WTC11 (cell line): ENCODE data around the gene SNTB2. TPM values are rescaled to one million over a fixed set of nuclear protein-coding genes. Genes with fewer than 3 reads are reported as not detected.

ENCODE experiments used
- ATAC-seq: fragments of 200-7000 bp; cut with Tn5 transposase; 2 replicates; pipeline ENCODE4 v1.10.0; 2021; ENCODE audit warnings: mild to moderate bottlenecking, moderate library complexity
- CTCF ChIA-PET: fragments of 300-600 bp; sonication (Branson Sonifier 250); formaldehyde crosslinking; loops from one replicate; lab custom pipeline; 2021; ENCODE audit warnings: antibody characterized with exemption; lab: Charles Lee
- POLR2A ChIA-PET: fragments of 350-600 bp; sonication (Branson Sonifier 250); formaldehyde crosslinking; loops from one replicate; lab custom pipeline; 2021; ENCODE audit warnings: antibody characterized with exemption; lab: Charles Lee
- DNase-seq: peaks from one replicate; pipeline ENCODE4 v3.0.0; 2021; ENCODE audit warnings: low spot score
- H3K27ac Mint-ChIP-seq: 2 replicates; pipeline ENCODE4 v1.8.0; 2021; ENCODE audit warnings: mixed read lengths
- H3K27me3 Mint-ChIP-seq: 2 replicates; pipeline ENCODE4 v1.8.0; 2021; ENCODE audit warnings: low read depth, mild to moderate bottlenecking, moderate library complexity, mixed read lengths
- H3K36me3 Mint-ChIP-seq: 2 replicates; pipeline ENCODE4 v1.8.0; 2021; ENCODE audit warnings: mixed read lengths
- H3K4me1 Mint-ChIP-seq: 2 replicates; pipeline ENCODE4 v1.8.0; 2022; ENCODE audit warnings: mixed read lengths
- H3K4me3 Mint-ChIP-seq: 2 replicates; pipeline ENCODE4 v1.8.0; 2021; ENCODE audit warnings: mild to moderate bottlenecking, moderate library complexity, mixed read lengths
- H3K9me3 Mint-ChIP-seq: 2 replicates; pipeline ENCODE4 v1.8.0; 2021; ENCODE audit warnings: mixed read lengths
- CBFB ChIP-seq: sonication (generic); formaldehyde crosslinking; IDR thresholded peaks from 2 replicates; pipeline ENCODE4 v1.8.1; 2022; ENCODE audit warnings: mild to moderate bottlenecking, low read depth, missing genetic modification reagents
- CREB1 ChIP-seq: sonication (generic); formaldehyde crosslinking; IDR thresholded peaks from 2 replicates; pipeline ENCODE4 v1.8.0; 2023; ENCODE audit warnings: mild to moderate bottlenecking, missing genetic modification reagents
- EMX1 ChIP-seq: fragments of 250-450 bp; sonication (Bioruptor Pico); IDR thresholded peaks from 2 replicates; pipeline ENCODE4 v1.8.0; 2021; ENCODE audit warnings: mild to moderate bottlenecking
- ETV6 ChIP-seq: sonication (generic); formaldehyde crosslinking; IDR thresholded peaks from 2 replicates; pipeline ENCODE4 v1.8.1; 2022; ENCODE audit warnings: mild to moderate bottlenecking, missing genetic modification reagents
- GTF2I ChIP-seq: fragments of 250-450 bp; sonication (Bioruptor Pico); conservative IDR thresholded peaks from 2 replicates; pipeline ENCODE4 v1.4.0; 2021; ENCODE audit warnings: mild to moderate bottlenecking
- JUN ChIP-seq: sonication (generic); formaldehyde crosslinking; IDR thresholded peaks from 2 replicates; pipeline ENCODE4 v1.8.0; 2023; ENCODE audit warnings: mild to moderate bottlenecking, missing genetic modification reagents
- KAT7 ChIP-seq: sonication (generic); formaldehyde crosslinking; IDR thresholded peaks from 2 replicates; pipeline ENCODE4 v1.8.1; 2023; ENCODE audit warnings: missing genetic modification reagents, mild to moderate bottlenecking, borderline replicate concordance
- MXD4 ChIP-seq: fragments of 250-450 bp; sonication (Bioruptor Pico); IDR thresholded peaks from 2 replicates; pipeline ENCODE4 v1.8.0; 2021; ENCODE audit warnings: mild to moderate bottlenecking, moderate library complexity, borderline replicate concordance
- NR1H2 ChIP-seq: sonication (generic); formaldehyde crosslinking; IDR thresholded peaks from 2 replicates; pipeline ENCODE4 v1.9.0; 2021; ENCODE audit warnings: mild to moderate bottlenecking, moderate library complexity, missing genetic modification reagents
- NR3C1 ChIP-seq: sonication (generic); formaldehyde crosslinking; conservative IDR thresholded peaks from 2 replicates; pipeline ENCODE4 v1.8.1; 2023; ENCODE audit warnings: low read depth, mild to moderate bottlenecking, missing genetic modification reagents
- SMAD4 ChIP-seq: sonication (generic); formaldehyde crosslinking; IDR thresholded peaks from 2 replicates; pipeline ENCODE4 v1.8.0; 2022; ENCODE audit warnings: mild to moderate bottlenecking, missing genetic modification reagents
- ZNF416 ChIP-seq: fragments of 250-450 bp; sonication (Bioruptor Pico); IDR thresholded peaks from 2 replicates; pipeline ENCODE4 v1.9.0; 2021; ENCODE audit warnings: mild to moderate bottlenecking, inconsistent platforms
- ZNF423 ChIP-seq: fragments of 250-450 bp; sonication (Bioruptor Pico); IDR thresholded peaks from 2 replicates; pipeline ENCODE4 v2.1.2; 2022; ENCODE audit warnings: mild to moderate bottlenecking, moderate library complexity
- total RNA-seq: library from RNA; stranded (reverse); gene quantifications from 3 replicates; pipeline ENCODE4 v1.2.3, GENCODE V29; 2021
- TF ChIP-seq, protein P1 (sequence below): sonication (generic); formaldehyde crosslinking; IDR thresholded peaks from 2 replicates; pipeline ENCODE4 v1.8.1; 2023; ENCODE audit warnings: mild to moderate bottlenecking, missing genetic modification reagents, moderate library complexity
- TF ChIP-seq, protein P2 (sequence below): sonication (generic); formaldehyde crosslinking; IDR thresholded peaks from 2 replicates; pipeline ENCODE4 v1.8.0; 2022; ENCODE audit warnings: mild to moderate bottlenecking, missing genetic modification reagents
- TF ChIP-seq, protein P3 (sequence below): sonication (generic); formaldehyde crosslinking; IDR thresholded peaks from 2 replicates; pipeline ENCODE4 v1.8.1; 2023; ENCODE audit warnings: mild to moderate bottlenecking, moderate library complexity, missing genetic modification reagents
- TF ChIP-seq, protein P4 (sequence below): sonication (generic); formaldehyde crosslinking; IDR thresholded peaks from 2 replicates; pipeline ENCODE4 v1.8.1; 2022; ENCODE audit warnings: low read depth, missing genetic modification reagents, borderline replicate concordance
- TF ChIP-seq, protein P5 (sequence below): sonication (generic); formaldehyde crosslinking; conservative IDR thresholded peaks from 2 replicates; pipeline ENCODE4 v1.8.1; 2023; ENCODE audit warnings: mild to moderate bottlenecking, low read depth, missing genetic modification reagents, moderate library complexity
- TF ChIP-seq, protein P6 (sequence below): sonication (generic); formaldehyde crosslinking; IDR thresholded peaks from 2 replicates; pipeline ENCODE4 v1.8.1; 2022; ENCODE audit warnings: mild to moderate bottlenecking, missing genetic modification reagents, moderate library complexity, borderline replicate concordance
- TF ChIP-seq, protein P7 (sequence below): sonication (generic); formaldehyde crosslinking; conservative IDR thresholded peaks from 2 replicates; pipeline ENCODE4 v1.8.1; 2022; ENCODE audit warnings: mild to moderate bottlenecking, missing genetic modification reagents
- TF ChIP-seq, protein P8 (sequence below): fragments of 250-450 bp; sonication (Bioruptor Pico); IDR thresholded peaks from 2 replicates; pipeline ENCODE4 v1.9.0; 2021; ENCODE audit warnings: moderate library complexity, mild to moderate bottlenecking, inconsistent platforms, borderline replicate concordance

The SNTB2 gene
- total RNA-seq, 1 experiment from 2014 or later, result 23.7 TPM

DNA sequence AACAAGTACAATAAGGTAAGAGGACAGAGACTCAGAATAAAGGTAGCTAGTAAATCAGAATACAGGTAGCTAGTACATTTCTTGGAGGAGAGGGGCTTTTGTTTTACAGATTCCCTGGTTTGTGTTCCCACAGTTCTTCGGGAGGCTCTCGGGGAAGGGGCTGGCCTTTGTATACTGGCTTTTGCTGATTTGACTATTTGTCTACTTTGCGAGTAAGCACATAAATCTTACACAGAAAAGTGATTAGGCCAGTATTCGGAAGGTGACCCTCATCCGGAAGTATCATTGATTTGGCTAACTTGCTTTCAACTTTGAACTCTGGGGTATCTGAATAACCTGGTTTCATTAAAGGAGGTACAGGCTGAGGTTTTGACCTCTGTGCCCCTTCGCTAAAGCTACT is 21.4 kb upstream of the SNTB2 start:
- ATAC-seq (no peak), DNase-seq (no peak)
- Mint-ChIP-seq H3K36me3 (peaks cover 75% of the 10 kb centered on the region), H3K27ac (no peak overlapping the region), H3K4me3 (no peak overlapping the region), H3K27me3 (no peaks in the 10 kb centered on the region), H3K9me3 (no peaks in the 10 kb centered on the region), H3K4me1 (no peaks in the 10 kb centered on the region)
- POLR2A ChIA-PET, result interaction anchor here (0.5 to 0.9 kb wide), 2 partner anchors 15 to 21 kb away, joined by 4 read pairs; partner anchors contain the start of gene SNTB2
- CTCF ChIA-PET, result interaction anchor here (0.9 kb wide), 1 partner anchor 15 kb away, joined by 3 read pairs; no protein-coding TSS in a partner anchor
- TF ChIP-seq MXD4 (CRISPR knock-in tag), result no peak
- TF ChIP-seq, protein P1, sequence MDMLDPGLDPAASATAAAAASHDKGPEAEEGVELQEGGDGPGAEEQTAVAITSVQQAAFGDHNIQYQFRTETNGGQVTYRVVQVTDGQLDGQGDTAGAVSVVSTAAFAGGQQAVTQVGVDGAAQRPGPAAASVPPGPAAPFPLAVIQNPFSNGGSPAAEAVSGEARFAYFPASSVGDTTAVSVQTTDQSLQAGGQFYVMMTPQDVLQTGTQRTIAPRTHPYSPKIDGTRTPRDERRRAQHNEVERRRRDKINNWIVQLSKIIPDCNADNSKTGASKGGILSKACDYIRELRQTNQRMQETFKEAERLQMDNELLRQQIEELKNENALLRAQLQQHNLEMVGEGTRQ, result no peak
- TF ChIP-seq CBFB (CRISPR knock-in tag), result no peak
- TF ChIP-seq KAT7 (CRISPR knock-in tag), result no peak
- TF ChIP-seq ZNF423 (CRISPR knock-in tag), result no peak
- TF ChIP-seq EMX1 (CRISPR knock-in tag), result no peak
- no peak for TF ChIP-seq JUN (CRISPR knock-in tag)
- TF ChIP-seq SMAD4 (CRISPR knock-in tag), result no peak
- no peak for TF ChIP-seq ZNF416 (CRISPR knock-in tag)
- TF ChIP-seq, protein P2, sequence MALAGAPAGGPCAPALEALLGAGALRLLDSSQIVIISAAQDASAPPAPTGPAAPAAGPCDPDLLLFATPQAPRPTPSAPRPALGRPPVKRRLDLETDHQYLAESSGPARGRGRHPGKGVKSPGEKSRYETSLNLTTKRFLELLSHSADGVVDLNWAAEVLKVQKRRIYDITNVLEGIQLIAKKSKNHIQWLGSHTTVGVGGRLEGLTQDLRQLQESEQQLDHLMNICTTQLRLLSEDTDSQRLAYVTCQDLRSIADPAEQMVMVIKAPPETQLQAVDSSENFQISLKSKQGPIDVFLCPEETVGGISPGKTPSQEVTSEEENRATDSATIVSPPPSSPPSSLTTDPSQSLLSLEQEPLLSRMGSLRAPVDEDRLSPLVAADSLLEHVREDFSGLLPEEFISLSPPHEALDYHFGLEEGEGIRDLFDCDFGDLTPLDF (CRISPR knock-in tag), result no peak
- TF ChIP-seq, protein P3, sequence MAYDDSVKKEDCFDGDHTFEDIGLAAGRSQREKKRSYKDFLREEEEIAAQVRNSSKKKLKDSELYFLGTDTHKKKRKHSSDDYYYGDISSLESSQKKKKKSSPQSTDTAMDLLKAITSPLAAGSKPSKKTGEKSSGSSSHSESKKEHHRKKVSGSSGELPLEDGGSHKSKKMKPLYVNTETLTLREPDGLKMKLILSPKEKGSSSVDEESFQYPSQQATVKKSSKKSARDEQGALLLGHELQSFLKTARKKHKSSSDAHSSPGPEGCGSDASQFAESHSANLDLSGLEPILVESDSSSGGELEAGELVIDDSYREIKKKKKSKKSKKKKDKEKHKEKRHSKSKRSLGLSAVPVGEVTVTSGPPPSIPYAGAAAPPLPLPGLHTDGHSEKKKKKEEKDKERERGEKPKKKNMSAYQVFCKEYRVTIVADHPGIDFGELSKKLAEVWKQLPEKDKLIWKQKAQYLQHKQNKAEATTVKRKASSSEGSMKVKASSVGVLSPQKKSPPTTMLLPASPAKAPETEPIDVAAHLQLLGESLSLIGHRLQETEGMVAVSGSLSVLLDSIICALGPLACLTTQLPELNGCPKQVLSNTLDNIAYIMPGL (CRISPR knock-in tag), result no peak
- TF ChIP-seq, protein P4, sequence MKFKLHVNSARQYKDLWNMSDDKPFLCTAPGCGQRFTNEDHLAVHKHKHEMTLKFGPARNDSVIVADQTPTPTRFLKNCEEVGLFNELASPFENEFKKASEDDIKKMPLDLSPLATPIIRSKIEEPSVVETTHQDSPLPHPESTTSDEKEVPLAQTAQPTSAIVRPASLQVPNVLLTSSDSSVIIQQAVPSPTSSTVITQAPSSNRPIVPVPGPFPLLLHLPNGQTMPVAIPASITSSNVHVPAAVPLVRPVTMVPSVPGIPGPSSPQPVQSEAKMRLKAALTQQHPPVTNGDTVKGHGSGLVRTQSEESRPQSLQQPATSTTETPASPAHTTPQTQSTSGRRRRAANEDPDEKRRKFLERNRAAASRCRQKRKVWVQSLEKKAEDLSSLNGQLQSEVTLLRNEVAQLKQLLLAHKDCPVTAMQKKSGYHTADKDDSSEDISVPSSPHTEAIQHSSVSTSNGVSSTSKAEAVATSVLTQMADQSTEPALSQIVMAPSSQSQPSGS (CRISPR knock-in tag), result no peak
- TF ChIP-seq CREB1 (CRISPR knock-in tag), result no peak

DNA sequence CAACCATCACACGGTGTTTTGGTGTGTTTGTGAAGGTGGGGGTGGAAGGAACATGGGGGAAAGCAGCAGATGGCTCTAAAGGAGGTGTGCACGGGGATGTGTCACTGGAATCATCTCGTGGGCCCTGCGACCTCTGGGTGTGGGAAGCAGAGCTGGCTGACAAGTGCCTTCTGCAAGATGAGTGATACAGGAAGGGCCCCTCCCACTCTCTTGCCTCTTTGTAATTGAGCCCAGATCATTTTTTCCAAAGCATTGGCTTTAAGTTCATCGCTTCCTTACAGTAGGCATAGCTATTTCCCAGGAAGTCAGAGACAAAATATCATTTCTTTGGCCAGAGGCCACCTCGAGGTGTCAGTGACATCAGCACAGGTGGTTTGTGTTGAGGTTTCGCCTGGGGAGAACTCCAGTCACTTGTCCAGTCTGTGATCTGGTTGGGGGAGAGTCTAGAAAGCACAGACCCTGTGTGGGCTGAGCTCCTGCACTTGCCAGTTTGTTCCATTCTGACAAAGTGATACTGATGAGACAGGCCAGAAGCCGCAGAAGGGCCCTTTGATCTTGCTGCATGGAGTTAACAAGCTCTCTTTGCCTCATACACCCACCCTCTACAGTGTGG is 20.6 kb upstream of the SNTB2 start:
- POLR2A ChIA-PET, result interaction anchor here (0.5 to 0.9 kb wide), 3 partner anchors 15 to 83 kb away, joined by 4 read pairs; partner anchors contain the start of gene SNTB2
- Mint-ChIP-seq H3K4me1 (peaks cover 6% of the 10 kb centered on the region), H3K27ac (no peak overlapping the region)
- TF ChIP-seq, protein P3 (CRISPR knock-in tag), result no peak
- TF ChIP-seq, protein P5, sequence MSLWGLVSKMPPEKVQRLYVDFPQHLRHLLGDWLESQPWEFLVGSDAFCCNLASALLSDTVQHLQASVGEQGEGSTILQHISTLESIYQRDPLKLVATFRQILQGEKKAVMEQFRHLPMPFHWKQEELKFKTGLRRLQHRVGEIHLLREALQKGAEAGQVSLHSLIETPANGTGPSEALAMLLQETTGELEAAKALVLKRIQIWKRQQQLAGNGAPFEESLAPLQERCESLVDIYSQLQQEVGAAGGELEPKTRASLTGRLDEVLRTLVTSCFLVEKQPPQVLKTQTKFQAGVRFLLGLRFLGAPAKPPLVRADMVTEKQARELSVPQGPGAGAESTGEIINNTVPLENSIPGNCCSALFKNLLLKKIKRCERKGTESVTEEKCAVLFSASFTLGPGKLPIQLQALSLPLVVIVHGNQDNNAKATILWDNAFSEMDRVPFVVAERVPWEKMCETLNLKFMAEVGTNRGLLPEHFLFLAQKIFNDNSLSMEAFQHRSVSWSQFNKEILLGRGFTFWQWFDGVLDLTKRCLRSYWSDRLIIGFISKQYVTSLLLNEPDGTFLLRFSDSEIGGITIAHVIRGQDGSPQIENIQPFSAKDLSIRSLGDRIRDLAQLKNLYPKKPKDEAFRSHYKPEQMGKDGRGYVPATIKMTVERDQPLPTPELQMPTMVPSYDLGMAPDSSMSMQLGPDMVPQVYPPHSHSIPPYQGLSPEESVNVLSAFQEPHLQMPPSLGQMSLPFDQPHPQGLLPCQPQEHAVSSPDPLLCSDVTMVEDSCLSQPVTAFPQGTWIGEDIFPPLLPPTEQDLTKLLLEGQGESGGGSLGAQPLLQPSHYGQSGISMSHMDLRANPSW (CRISPR knock-in tag), result no peak
- TF ChIP-seq, protein P6, sequence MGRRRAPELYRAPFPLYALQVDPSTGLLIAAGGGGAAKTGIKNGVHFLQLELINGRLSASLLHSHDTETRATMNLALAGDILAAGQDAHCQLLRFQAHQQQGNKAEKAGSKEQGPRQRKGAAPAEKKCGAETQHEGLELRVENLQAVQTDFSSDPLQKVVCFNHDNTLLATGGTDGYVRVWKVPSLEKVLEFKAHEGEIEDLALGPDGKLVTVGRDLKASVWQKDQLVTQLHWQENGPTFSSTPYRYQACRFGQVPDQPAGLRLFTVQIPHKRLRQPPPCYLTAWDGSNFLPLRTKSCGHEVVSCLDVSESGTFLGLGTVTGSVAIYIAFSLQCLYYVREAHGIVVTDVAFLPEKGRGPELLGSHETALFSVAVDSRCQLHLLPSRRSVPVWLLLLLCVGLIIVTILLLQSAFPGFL, result no peak
- TF ChIP-seq, protein P7, sequence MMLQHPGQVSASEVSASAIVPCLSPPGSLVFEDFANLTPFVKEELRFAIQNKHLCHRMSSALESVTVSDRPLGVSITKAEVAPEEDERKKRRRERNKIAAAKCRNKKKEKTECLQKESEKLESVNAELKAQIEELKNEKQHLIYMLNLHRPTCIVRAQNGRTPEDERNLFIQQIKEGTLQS (CRISPR knock-in tag), result no peak
- TF ChIP-seq, protein P8, sequence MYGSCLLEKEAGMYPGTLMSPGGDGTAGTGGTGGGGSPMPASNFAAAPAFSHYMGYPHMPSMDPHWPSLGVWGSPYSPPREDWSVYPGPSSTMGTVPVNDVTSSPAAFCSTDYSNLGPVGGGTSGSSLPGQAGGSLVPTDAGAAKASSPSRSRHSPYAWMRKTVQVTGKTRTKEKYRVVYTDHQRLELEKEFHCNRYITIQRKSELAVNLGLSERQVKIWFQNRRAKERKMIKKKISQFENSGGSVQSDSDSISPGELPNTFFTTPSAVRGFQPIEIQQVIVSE (CRISPR knock-in tag), result no peak
- TF ChIP-seq NR1H2 (no peak), GTF2I (CRISPR knock-in tag) (no peak), NR3C1 (CRISPR knock-in tag) (no peak), ETV6 (CRISPR knock-in tag) (no peak)

More for the DNA sequence above, 20.6 kb upstream of the SNTB2 start:
- H3K27me3 Mint-ChIP-seq, result no peaks in the 10 kb centered on the region
- CTCF ChIA-PET, result interaction anchor here (0.9 to 1.0 kb wide), 2 partner anchors 16 to 264 kb away, joined by 3 read pairs; no protein-coding TSS in a partner anchor
- H3K36me3 Mint-ChIP-seq, result peaks cover 67% of the 10 kb centered on the region
- DNase-seq, result no peak
- ATAC-seq, result no peak
- no peak overlapping the region for H3K4me3 Mint-ChIP-seq
- no peaks in the 10 kb centered on the region for H3K9me3 Mint-ChIP-seq
